K562 (cell line): ENCODE data around the gene SCYL1. TPM values are rescaled to one million over a fixed set of nuclear protein-coding genes. Genes with fewer than 3 reads are reported as not detected.
A peak's percentile ranks its signal among the peaks of the same experiment; 100 is the strongest.

Source experiments
- ATAC-seq: fragments of 200-7000 bp; cut with Tn5 transposase; 3 replicates; pipeline ENCODE4 v1.9.1; 2020; ENCODE audit warnings: moderate library complexity
- BruUV-seq: library from RNA; stranded (reverse); fragments of 400-500 nt; replicated peaks from 2 replicates; lab custom pipeline; 2021; lab: Mats Ljungman, UMichigan
- CTCF ChIA-PET: fragments of 300-600 bp; formaldehyde crosslinking; extraction: SDS; loops from one replicate; lab custom pipeline; 2021; ENCODE audit warnings: low intra/inter-chr PET ratio; lab: Yijun Ruan, JAX
- POLR2A ChIA-PET: fragments of 300-600, 350-650 bp; sonication (Branson Sonifier 250); formaldehyde crosslinking; extraction: SDS; loops from one replicate; lab custom pipeline; 2021; ENCODE audit warnings: antibody characterized with exemption, inconsistent platforms; lab: Yijun Ruan, JAX
- DNase-seq, 4 experiments: peaks; one replicate each; pipeline versions ENCODE4 v3.0.0 to v3.0.0-alpha.2; 2011 to 2018; ENCODE audit warnings: low spot score in 3 of 4, mixed read lengths in 3 of 4; ENCODE audit errors: extremely low read depth in 1 of 4
- FAIRE-seq: peaks from 2 replicates; lab custom pipeline; 2011; peaks lifted over from hg19 to GRCh38; lab: Jason Lieb, UNC
- H2AFZ ChIP-seq: 2 replicates; pipeline ENCODE4 v1.6.0; 2011; ENCODE audit warnings: low read depth, low read length, control low read depth, inconsistent platforms
- H3K27ac ChIP-seq: fragments of 200-600 bp; 3 replicates; pipeline ENCODE4 v1.8.0; 2011; ENCODE audit warnings: low read depth, mild to moderate bottlenecking, control low read depth, inconsistent platforms, low read length, moderate library complexity, mixed read lengths; ENCODE audit errors: extremely low read depth
- H3K27me3 ChIP-seq, 2 experiments: fragments of 300-600 bp in 1 of 2; 2 replicates in 1 of 2; 3 replicates in 1 of 2; pipeline versions ENCODE4 v1.6.0 to v1.8.0; 2011; ENCODE audit warnings: inconsistent platforms in 2 of 2, low read length in 2 of 2, mild to moderate bottlenecking in 1 of 2, mixed read lengths in 1 of 2, moderate library complexity in 1 of 2; ENCODE audit not compliant: control insufficient read depth in 2 of 2, insufficient read depth in 2 of 2
- H3K36me3 ChIP-seq: fragments of 300-600 bp; 3 replicates; pipeline ENCODE4 v1.8.0; 2011; ENCODE audit warnings: mild to moderate bottlenecking, low read length, inconsistent platforms; ENCODE audit not compliant: control insufficient read depth, insufficient read depth
- H3K4me1 ChIP-seq, 2 experiments: fragments of 200-600 bp in 1 of 2; replicated peaks in 1 of 2; 2 replicates in 1 of 2; 3 replicates in 1 of 2; pipeline versions ENCODE4 v1.5.1 to v1.8.0; 2011; ENCODE audit warnings: inconsistent platforms in 2 of 2, low read length in 2 of 2, mild to moderate bottlenecking in 1 of 2, mixed read lengths in 1 of 2, moderate library complexity in 1 of 2; ENCODE audit not compliant: control insufficient read depth in 2 of 2, insufficient read depth in 2 of 2
- H3K4me2 ChIP-seq: 2 replicates; pipeline ENCODE4 v1.6.1; 2011; ENCODE audit warnings: low read length, control low read depth, inconsistent platforms, mixed read lengths; ENCODE audit not compliant: insufficient read depth
- H3K4me3 ChIP-seq: fragments of 200-600 bp; sonication (generic), shearing (Covaris generic); 2 replicates; pipeline ENCODE4 v1.5.1; 2016; ENCODE audit warnings: control low read depth, inconsistent platforms
- H3K79me2 ChIP-seq: fragments of 200-600 bp; 3 replicates; pipeline ENCODE4 v1.8.0; 2011; ENCODE audit warnings: low read length, inconsistent platforms; ENCODE audit not compliant: control insufficient read depth, insufficient read depth
- H3K9ac ChIP-seq, 2 experiments: 2 replicates each; pipeline versions ENCODE4 v1.6.0 to v1.6.1; 2011; ENCODE audit warnings: low read depth in 2 of 2, low read length in 2 of 2, control low read depth in 1 of 2, inconsistent platforms in 1 of 2, mild to moderate bottlenecking in 1 of 2, mixed read lengths in 1 of 2; ENCODE audit not compliant: insufficient read depth in 1 of 2
- H3K9me1 ChIP-seq: one replicate; pipeline ENCODE4 v1.6.0; 2011; ENCODE audit warnings: inconsistent platforms, mild to moderate bottlenecking, low read length, moderate library complexity; ENCODE audit not compliant: control insufficient read depth, insufficient read depth
- H3K9me3 ChIP-seq: replicated peaks from 2 replicates; pipeline ENCODE4 v1.5.1; 2011; ENCODE audit warnings: low read depth, low read length, inconsistent platforms; ENCODE audit not compliant: control insufficient read depth, insufficient read depth
- H4K20me1 ChIP-seq: replicated peaks from 2 replicates; pipeline ENCODE4 v1.6.1; 2011; ENCODE audit warnings: low read length, inconsistent platforms, mixed read lengths; ENCODE audit not compliant: control insufficient read depth, insufficient read depth
- CHD1 ChIP-seq: fragments of 200-600 bp; sonication (generic); IDR thresholded peaks from one replicate; pipeline ENCODE4 v1.6.1; 2012; ENCODE audit warnings: mild to moderate bottlenecking, moderate library complexity, low read length, inconsistent platforms
- EGR1 ChIP-seq: fragments of 450-650 bp; conservative IDR thresholded peaks from 2 replicates; pipeline ENCODE4 v1.6.1; 2017; ENCODE audit warnings: mild to moderate bottlenecking
- ELF1 ChIP-seq: fragments of 200-800 bp; sonication (Bioruptor generic); IDR thresholded peaks from 2 replicates; pipeline ENCODE4 v1.6.1; 2016; ENCODE audit warnings: missing genetic modification characterization, missing compliant biosample characterization
- MYBL2 ChIP-seq, 2 experiments: fragments of 450-650 bp in 1 of 2; sonication (generic) in 1 of 2; formaldehyde crosslinking in 1 of 2; IDR thresholded peaks; 2 replicates each; pipeline versions ENCODE4 v1.6.1 to v1.8.1; 2017 to 2022; ENCODE audit warnings: borderline replicate concordance in 1 of 2, inconsistent platforms in 1 of 2, low read depth in 1 of 2, mild to moderate bottlenecking in 1 of 2, missing genetic modification reagents in 1 of 2, moderate library complexity in 1 of 2
- NCOA6 ChIP-seq: fragments of 450-650 bp; IDR thresholded peaks from 2 replicates; pipeline ENCODE4 v1.6.1; 2017; ENCODE audit warnings: mild to moderate bottlenecking
- NFIX ChIP-seq: fragments of 250-450 bp; sonication (Bioruptor Pico); IDR thresholded peaks from 2 replicates; pipeline ENCODE4 v1.4.0; 2020; ENCODE audit warnings: low read depth, mild to moderate bottlenecking, moderate library complexity
- NRF1 ChIP-seq, 2 experiments: fragments of 450-650 bp; IDR thresholded peaks in 1 of 2; conservative IDR thresholded peaks in 1 of 2; 2 replicates each; pipeline ENCODE4 v1.6.1; 2014; ENCODE audit warnings: mild to moderate bottlenecking in 2 of 2
- PREB ChIP-seq: sonication (generic); formaldehyde crosslinking; IDR thresholded peaks from 2 replicates; pipeline ENCODE4 v1.8.1; 2023; ENCODE audit warnings: mild to moderate bottlenecking, missing genetic modification reagents
- SAFB ChIP-seq: fragments of 200-400 bp; formaldehyde crosslinking; IDR thresholded peaks from 2 replicates; pipeline ENCODE4 v1.6.1; 2017; ENCODE audit warnings: low read depth, low read length, borderline replicate concordance
- SP1 ChIP-seq: sonication (generic); formaldehyde crosslinking; IDR thresholded peaks from 2 replicates; pipeline ENCODE4 v1.8.1; 2022; ENCODE audit warnings: mild to moderate bottlenecking, missing genetic modification reagents
- TAF1 ChIP-seq: IDR thresholded peaks from 2 replicates; pipeline ENCODE4 v1.6.1; 2011; ENCODE audit warnings: mild to moderate bottlenecking, low read length, moderate library complexity; ENCODE audit not compliant: insufficient read depth, control insufficient read depth, severe bottlenecking; ENCODE audit errors: extremely low read depth
- THAP7 ChIP-seq: fragments of 250-450 bp; sonication (Bioruptor Pico); IDR thresholded peaks from 2 replicates; pipeline ENCODE4 v1.5.0; 2021
- ZNF354B ChIP-seq: fragments of 250-450 bp; sonication (Bioruptor Pico); IDR thresholded peaks from 2 replicates; pipeline ENCODE4 v1.4.0; 2020
- ZNF395 ChIP-seq: fragments of 200-800 bp; sonication (Bioruptor generic); IDR thresholded peaks from 2 replicates; pipeline ENCODE4 v1.6.1; 2017; ENCODE audit warnings: missing genetic modification characterization, missing compliant biosample characterization
- WGBS: fragments of 100-300 bp; shearing (Covaris generic); methylation state at CpG from one replicate; pipeline ENCODE4 v1.1.6; 2016; ENCODE audit warnings: low coverage, mixed read lengths; ENCODE audit not compliant: insufficient coverage; ENCODE audit errors: missing lambda C conversion rate; 5-methylcytosine and 5-hydroxymethylcytosine counted together
- in situ Hi-C: fragments of 300-500 bp; cut with MboI; formaldehyde crosslinking; loops from 4 replicates; pipeline ENCODE4 v1.15.0; 2018; ENCODE audit warnings: inconsistent platforms, mixed read lengths
- intact Hi-C: fragments of 100-400 bp; cut with micrococcal nuclease; formaldehyde crosslinking; loops from 2 replicates; pipeline ENCODE4 v1.14.2; 2022
- polyA plus RNA-seq, 8 experiments: library from polyadenylated mRNA; depleted of rRNA in 4 of 8; stranded (reverse) in 5 of 8; unstranded in 3 of 8; fragments of >200 nt; fragmentation: Nextera tagmentation in 2 of 8; fragmentation: Illumina TruSeq in 1 of 8; extraction: Ambion mirVana in 2 of 8; extraction: Trizol in 1 of 8; gene quantifications; 2 replicates each; pipeline versions ENCODE4 v1.2.1 to v1.2.3, GENCODE V29; 2011 to 2014; ENCODE audit warnings: inconsistent platforms in 1 of 8, missing spikeins in 1 of 8
- total RNA-seq, 7 experiments: library from RNA; depleted of rRNA in 6 of 7; stranded (reverse); fragments of >200 nt in 6 of 7; fragmentation: Illumina TruSeq in 2 of 7; extraction: Trizol in 2 of 7; gene quantifications; 2 replicates each; pipeline versions ENCODE4 v1.2.1 to v1.2.3, GENCODE V29; 2011 to 2021; ENCODE audit warnings: low replicate concordance in 1 of 7
- TF ChIP-seq, protein P1 (sequence below): fragments of 450-650 bp; formaldehyde crosslinking; IDR thresholded peaks from 2 replicates; pipeline ENCODE4 v1.4.0; 2020; ENCODE audit warnings: mild to moderate bottlenecking, moderate library complexity

Gene SCYL1
- total and polyA plus RNA-seq, 9 of the 15 experiments (the other 6 are each of a cell fraction or from before 2014, with no cell fraction given) = 1.9 to 145 (median 57.6) TPM

GRCh38 chr11:65585396-65586246, 60.7 kb downstream of the SCYL1 start (continued):
- TF ChIP-seq NRF1 (conservative IDR thresholded peaks at IDR 0.05 in 1 of 2, IDR thresholded peaks at IDR 0.05 in 1 of 2) = no peak
- TF ChIP-seq ELF1 = no peak
- TF ChIP-seq ZNF395 (CRISPR knock-in tag) = no peak
- no peak for TF ChIP-seq CHD1

- H3K4me2 ChIP-seq = no peak overlapping the region
- H4K20me1 ChIP-seq = 0 out of 2 replicates have a peak, but pooled peaks cover 4% of the 10 kb centered on the region
- ChIA-PET CTCF (interaction anchor here (0.7 kb wide), 1 partner anchor 264 kb away, joined by 3 read pairs; no protein-coding TSS in a partner anchor), POLR2A (interaction anchor here (0.6 to 2.8 kb wide), 9 partner anchors 7 to 305 kb away, joined by 3 to 11 read pairs (median 5); partner anchors contain the start of genes FAM89B, KCNK7, NEAT1 and ZNRD2)
- DNase-seq (no peak), FAIRE-seq (no peak), ATAC-seq (no peak)
- H3K79me2 ChIP-seq = peaks cover 3% of the 10 kb centered on the region; the same call in 1 of the 3 replicates
- H3K9me3 ChIP-seq = no peaks in the 10 kb centered on the region
- in situ Hi-C loops (no loop called here), intact Hi-C loops (loop anchor here (5.0 kb wide), 1 partner anchor 44 kb away; no protein-coding TSS in a partner anchor)
- H3K36me3 ChIP-seq = peaks cover 66% of the 10 kb centered on the region; the same call in 2 of the 3 replicates
- H2AFZ ChIP-seq = no peak overlapping the region
- no TSS peak for BruUV-seq
- H3K9ac ChIP-seq = peak overlapping the region in 1 of 2 experiments; percentile 55; a peak in 1 of 4 replicates
- H3K9me1 ChIP-seq = peaks cover 4% of the 10 kb centered on the region
- H3K4me3 ChIP-seq = no peak overlapping the region
- WGBS = 92% methylated on average over 4 of the region's 4 CpGs
- no peak overlapping the region for H3K27ac ChIP-seq
- peaks cover 16 to 63% of the 10 kb centered on the region in 2 experiments for H3K4me1 ChIP-seq
- H3K27me3 ChIP-seq = no peaks in the 10 kb centered on the region
- TF ChIP-seq EGR1 (no peak), SP1 (CRISPR knock-in tag) (no peak), PREB (CRISPR knock-in tag) (no peak), MYBL2 (IDR thresholded peaks at IDR 0.05; ENCODE audit: low read depth) (no peak), MYBL2 (CRISPR knock-in tag; IDR thresholded peaks at IDR 0.05; ENCODE audit: borderline replicate concordance) (no peak), THAP7 (CRISPR knock-in tag) (no peak), ZNF354B (CRISPR knock-in tag) (no peak), SAFB (no peak), NCOA6 (no peak), TAF1 (no peak), NFIX (CRISPR knock-in tag) (no peak)
- TF ChIP-seq, protein P1, sequence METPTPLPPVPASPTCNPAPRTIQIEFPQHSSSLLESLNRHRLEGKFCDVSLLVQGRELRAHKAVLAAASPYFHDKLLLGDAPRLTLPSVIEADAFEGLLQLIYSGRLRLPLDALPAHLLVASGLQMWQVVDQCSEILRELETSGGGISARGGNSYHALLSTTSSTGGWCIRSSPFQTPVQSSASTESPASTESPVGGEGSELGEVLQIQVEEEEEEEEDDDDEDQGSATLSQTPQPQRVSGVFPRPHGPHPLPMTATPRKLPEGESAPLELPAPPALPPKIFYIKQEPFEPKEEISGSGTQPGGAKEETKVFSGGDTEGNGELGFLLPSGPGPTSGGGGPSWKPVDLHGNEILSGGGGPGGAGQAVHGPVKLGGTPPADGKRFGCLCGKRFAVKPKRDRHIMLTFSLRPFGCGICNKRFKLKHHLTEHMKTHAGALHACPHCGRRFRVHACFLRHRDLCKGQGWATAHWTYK (CRISPR knock-in tag) = no peak
These were observed 61.4 kb downstream of the SCYL1 start for GRCh38 chr11:65586247-65586630.
